ENCODE results near the gene GCNT2.

GCNT2 gene

GRCh38 chr6:10507715-10508114 is 13.4 kb upstream of the GCNT2 start:
- TF ChIP-seq ZBTB7A (IDR thresholded peaks at IDR 0.05; ENCODE audit: low read depth) (no peak), EP300 (IDR thresholded peaks at IDR 0.05; ENCODE audit: borderline replicate concordance) (no peak), CREB1 (IDR thresholded peaks at IDR 0.05; ENCODE audit: low read depth) (no peak), NFIC (IDR thresholded peaks at IDR 0.05) (no peak), YY1 (IDR thresholded peaks at IDR 0.05; ENCODE audit: low read depth) (no peak), RAD21 (IDR thresholded peaks at IDR 0.05; ENCODE audit: low read depth) (no peak), CEBPB (IDR thresholded peaks at IDR 0.05) (no peak), REST (IDR thresholded peaks at IDR 0.05; ENCODE audit: low read depth) (no peak), FOXM1 (IDR thresholded peaks at IDR 0.05; ENCODE audit: borderline replicate concordance, low read depth) (no peak), TCF12 (IDR thresholded peaks at IDR 0.05; ENCODE audit: low read depth) (no peak), TAF1 (IDR thresholded peaks at IDR 0.05; ENCODE audit: low read depth) (no peak)

GRCh38 chr6:10510592-10511367 is 10.4 kb upstream of the GCNT2 start:
- peak; percentile 92 for TF ChIP-seq RAD21 (IDR thresholded peaks at IDR 0.05; ENCODE audit: low read depth)
- TF ChIP-seq NFIC (IDR thresholded peaks at IDR 0.05) = peak; percentile 54; the same call in 1 of the 2 replicates
- 0 out of 2 replicates have a peak, but pooled peaks have one; percentile 24 for TF ChIP-seq MAX (IDR thresholded peaks at IDR 0.05)
- no peak for TF ChIP-seq TAF1 (IDR thresholded peaks at IDR 0.05; ENCODE audit: low read depth)
- no peak for TF ChIP-seq TEAD4 (IDR thresholded peaks at IDR 0.05)
- no peak for TF ChIP-seq ZBTB7A (IDR thresholded peaks at IDR 0.05; ENCODE audit: low read depth)
- no peak for TF ChIP-seq USF1 (IDR thresholded peaks at IDR 0.05)
- TF ChIP-seq EP300 (IDR thresholded peaks at IDR 0.05; ENCODE audit: borderline replicate concordance) = no peak

- TF ChIP-seq TEAD4 (IDR thresholded peaks at IDR 0.05) (peak; percentile 67), EP300 (IDR thresholded peaks at IDR 0.05; ENCODE audit: borderline replicate concordance) (peak; percentile 19; the same call in 1 of the 2 replicates), NFIC (IDR thresholded peaks at IDR 0.05) (0 out of 2 replicates have a peak, but pooled peaks have one; percentile 8), RAD21 (IDR thresholded peaks at IDR 0.05; ENCODE audit: low read depth) (peak; percentile 3; the same call in 1 of the 2 replicates), CEBPB (IDR thresholded peaks at IDR 0.05) (no peak), EGR1 (IDR thresholded peaks at IDR 0.05) (no peak), TAF1 (IDR thresholded peaks at IDR 0.05; ENCODE audit: low read depth) (no peak)
Measured at GRCh38 chr6:10511477-10511876, 9.7 kb upstream of the GCNT2 start.

GRCh38 chr6:10513544-10513943 is 7.6 kb upstream of the GCNT2 start:
- TF ChIP-seq FOXM1 (IDR thresholded peaks at IDR 0.05; ENCODE audit: borderline replicate concordance, low read depth) = no peak
- no peak for TF ChIP-seq ZBTB7A (IDR thresholded peaks at IDR 0.05; ENCODE audit: low read depth)
- TF ChIP-seq MAX (IDR thresholded peaks at IDR 0.05) = no peak
- no peak for TF ChIP-seq CREB1 (IDR thresholded peaks at IDR 0.05; ENCODE audit: low read depth)
- TF ChIP-seq EP300 (IDR thresholded peaks at IDR 0.05; ENCODE audit: borderline replicate concordance) = no peak
- TF ChIP-seq NFIC (IDR thresholded peaks at IDR 0.05) = no peak
- TF ChIP-seq YY1 (IDR thresholded peaks at IDR 0.05; ENCODE audit: low read depth) = no peak
- no peak for TF ChIP-seq RAD21 (IDR thresholded peaks at IDR 0.05; ENCODE audit: low read depth)
- TF ChIP-seq USF1 (IDR thresholded peaks at IDR 0.05) = no peak
- no peak for TF ChIP-seq TEAD4 (IDR thresholded peaks at IDR 0.05)
- TF ChIP-seq TCF12 (IDR thresholded peaks at IDR 0.05; ENCODE audit: low read depth) = no peak
- TF ChIP-seq TAF1 (IDR thresholded peaks at IDR 0.05; ENCODE audit: low read depth) = no peak

- TF ChIP-seq ZBTB7A (IDR thresholded peaks at IDR 0.05; ENCODE audit: low read depth) = no peak
- no peak for TF ChIP-seq TEAD4 (IDR thresholded peaks at IDR 0.05)
- TF ChIP-seq USF1 (IDR thresholded peaks at IDR 0.05) = no peak
- TF ChIP-seq CREB1 (IDR thresholded peaks at IDR 0.05; ENCODE audit: low read depth) = no peak
- TF ChIP-seq YY1 (IDR thresholded peaks at IDR 0.05; ENCODE audit: low read depth) = no peak
- no peak for TF ChIP-seq TCF12 (IDR thresholded peaks at IDR 0.05; ENCODE audit: low read depth)
- no peak for TF ChIP-seq EGR1 (IDR thresholded peaks at IDR 0.05)
- TF ChIP-seq REST (IDR thresholded peaks at IDR 0.05; ENCODE audit: low read depth) = no peak
- TF ChIP-seq EP300 (IDR thresholded peaks at IDR 0.05; ENCODE audit: borderline replicate concordance) = no peak
- no peak for TF ChIP-seq CEBPB (IDR thresholded peaks at IDR 0.05)
- no peak for TF ChIP-seq MAX (IDR thresholded peaks at IDR 0.05)
- no peak for TF ChIP-seq NFIC (IDR thresholded peaks at IDR 0.05)
- TF ChIP-seq FOXM1 (IDR thresholded peaks at IDR 0.05; ENCODE audit: borderline replicate concordance, low read depth) = no peak
- no peak for TF ChIP-seq RAD21 (IDR thresholded peaks at IDR 0.05; ENCODE audit: low read depth)
- no peak for TF ChIP-seq TAF1 (IDR thresholded peaks at IDR 0.05; ENCODE audit: low read depth)
Measured at GRCh38 chr6:10514049-10514780, 6.9 kb upstream of the GCNT2 start.
